CD4-positive, CD25-positive, alpha-beta regulatory T cell (primary cell): ENCODE data around the gene PROK2. TPM values are rescaled to one million over a fixed set of nuclear protein-coding genes. Genes with fewer than 3 reads are reported as not detected.

Experiments used
- ATAC-seq, 2 donors: fragments of 150-1000 bp; cut with Tn5 transposase; one replicate each; pipeline ENCODE4 v1.10.0; 2021; ENCODE audit warnings: low read depth in 2 of 2, moderate number of reproducible peaks in 2 of 2, moderate library complexity in 1 of 2
- DNase-seq, 3 donors: peaks; one replicate each; pipeline versions ENCODE4 v3.0.0 to v3.0.0-alpha.2; 2012 to 2022; ENCODE audit warnings: mixed read lengths in 1 of 3
- H3K27ac ChIP-seq: one replicate; pipeline ENCODE4 v1.7.0; 2013; ENCODE audit warnings: mild to moderate bottlenecking, low read length; ENCODE audit not compliant: insufficient read depth, poor library complexity, severe bottlenecking
- H3K27me3 ChIP-seq: one replicate; pipeline ENCODE4 v1.7.0; 2013; ENCODE audit warnings: low read length; ENCODE audit not compliant: control insufficient read depth, insufficient read depth
- H3K36me3 ChIP-seq: one replicate; pipeline ENCODE4 v1.7.0; 2013; ENCODE audit warnings: mild to moderate bottlenecking, low read length, moderate library complexity; ENCODE audit not compliant: control insufficient read depth, insufficient read depth
- H3K4me1 ChIP-seq: 2 replicates; pipeline ENCODE4 v1.7.0; 2013; ENCODE audit warnings: mild to moderate bottlenecking, low read length; ENCODE audit not compliant: insufficient read depth, control insufficient read depth, poor library complexity, severe bottlenecking
- H3K4me3 ChIP-seq: one replicate; pipeline ENCODE4 v1.7.0; 2013; ENCODE audit warnings: low read depth, mild to moderate bottlenecking, low read length, moderate library complexity
- H3K9me3 ChIP-seq, 2 experiments: 1 replicate in 1 of 2; 2 replicates in 1 of 2; pipeline ENCODE4 v1.7.0; 2013; ENCODE audit warnings: low read length in 2 of 2, mild to moderate bottlenecking in 1 of 2, moderate library complexity in 1 of 2; ENCODE audit not compliant: control insufficient read depth in 2 of 2
- H3K27ac Mint-ChIP-seq, 3 donors: one replicate each; pipeline ENCODE4 v1.8.0; 2020 to 2022; ENCODE audit warnings: mild to moderate bottlenecking in 3 of 3, mixed read lengths in 3 of 3, moderate library complexity in 2 of 3
- H3K27me3 Mint-ChIP-seq: one replicate; pipeline ENCODE4 v1.8.0; 2022; ENCODE audit warnings: mild to moderate bottlenecking, mixed read lengths
- H3K36me3 Mint-ChIP-seq: one replicate; pipeline ENCODE4 v1.8.0; 2020; ENCODE audit warnings: mixed read lengths
- H3K4me1 Mint-ChIP-seq, 4 donors: one replicate each; pipeline ENCODE4 v1.8.0; 2020 to 2022; ENCODE audit warnings: mixed read lengths in 4 of 4, mild to moderate bottlenecking in 1 of 4
- H3K4me3 Mint-ChIP-seq, 4 donors: one replicate each; pipeline ENCODE4 v1.8.0; 2020 to 2022; ENCODE audit warnings: mild to moderate bottlenecking in 4 of 4, mixed read lengths in 4 of 4, moderate library complexity in 3 of 4
- H3K9me3 Mint-ChIP-seq, 7 donors: one replicate each; pipeline ENCODE4 v1.8.0; 2020 to 2022; ENCODE audit warnings: mixed read lengths in 7 of 7, mild to moderate bottlenecking in 3 of 7, moderate library complexity in 2 of 7
- polyA plus RNA-seq, 4 donors: library from polyadenylated mRNA; unstranded; fragments of 300-500 nt; fragmentation: Illumina TruSeq; gene quantifications; one replicate each; pipeline ENCODE4 v1.2.3, GENCODE V29; 2021
- total RNA-seq: library from RNA; stranded (reverse); gene quantifications from one replicate; pipeline ENCODE4 v1.2.3, GENCODE V29; 2022

PROK2 gene
- total and polyA plus RNA-seq, 5 donors from 2014 or later, result 0.89 to 6.5 (median 1.5) TPM

- ATAC-seq, result no peak
- Mint-ChIP-seq H3K36me3 (peaks cover 5% of the 10 kb centered on the region), H3K4me3 (no peak overlapping the region), H3K27ac (no peak overlapping the region), H3K4me1 (peaks cover 0 to 33% (median 22%) of the 10 kb centered on the region in 4 donors), H3K9me3 (peaks cover 0 to 11% (median 3%) of the 10 kb centered on the region in 7 donors), H3K27me3 (peaks cover 9% of the 10 kb centered on the region)
- Histone ChIP-seq H3K36me3 (no peaks in the 10 kb centered on the region), H3K4me1 (peaks cover 22% of the 10 kb centered on the region), H3K9me3 (peaks cover under 1 to 3% of the 10 kb centered on the region in 2 experiments), H3K4me3 (no peak overlapping the region), H3K27ac (no peak overlapping the region), H3K27me3 (peaks cover 5% of the 10 kb centered on the region)
- no peak for DNase-seq
These were observed 52.3 kb downstream of the PROK2 start for GRCh38 chr3:71732637-71733036.

GRCh38 chr3:71728632-71729342 is 56.2 kb downstream of the PROK2 start:
- Histone ChIP-seq H3K9me3 (no peaks in the 10 kb centered on the region), H3K27ac (no peak overlapping the region), H3K4me3 (peak overlapping the region; percentile 22), H3K4me1 (peaks cover 42% of the 10 kb centered on the region), H3K27me3 (no peaks in the 10 kb centered on the region), H3K36me3 (no peaks in the 10 kb centered on the region)
- H3K4me3 Mint-ChIP-seq, result peak overlapping the region in 3 of 4 donors; percentile 13 to 55 (median 45)
- DNase-seq, result peak in 2 of 3 donors; percentile 27
- H3K4me1 Mint-ChIP-seq, result peaks cover 16 to 56% (median 41%) of the 10 kb centered on the region in 4 donors
- peaks cover 0 to 1% (median 0%) of the 10 kb centered on the region in 7 donors for H3K9me3 Mint-ChIP-seq
- H3K36me3 Mint-ChIP-seq, result no peaks in the 10 kb centered on the region
- ATAC-seq, result no peak
- H3K27me3 Mint-ChIP-seq, result no peaks in the 10 kb centered on the region
- peak overlapping the region; percentile 38 to 81 (median 54) for H3K27ac Mint-ChIP-seq

GRCh38 chr3:71726146-71726545 is 58.8 kb downstream of the PROK2 start:
- Histone ChIP-seq H3K9me3 (no peaks in the 10 kb centered on the region), H3K27ac (peak overlapping the region; percentile 80), H3K27me3 (no peaks in the 10 kb centered on the region), H3K4me1 (peaks cover 67% of the 10 kb centered on the region), H3K4me3 (peak overlapping the region; percentile 92), H3K36me3 (no peaks in the 10 kb centered on the region)
- Mint-ChIP-seq H3K27ac (peak overlapping the region; percentile 93 to 98 (median 94)), H3K9me3 (peaks cover 0 to 1% (median 0%) of the 10 kb centered on the region in 7 donors), H3K27me3 (no peaks in the 10 kb centered on the region), H3K4me3 (peak overlapping the region; percentile 88 to 97 (median 96)), H3K36me3 (peaks cover 5% of the 10 kb centered on the region), H3K4me1 (peaks cover 24 to 80% (median 66%) of the 10 kb centered on the region in 4 donors)
- DNase-seq, result peak; percentile 47 to 78 (median 49)
- ATAC-seq, result peak; percentile 11 to 20

- H3K9me3 Mint-ChIP-seq, result peaks cover 0 to 1% (median 0%) of the 10 kb centered on the region in 7 donors
- H3K4me1 Mint-ChIP-seq, result peaks cover 24 to 80% (median 71%) of the 10 kb centered on the region in 4 donors
- Histone ChIP-seq H3K27me3 (no peaks in the 10 kb centered on the region), H3K36me3 (no peaks in the 10 kb centered on the region), H3K27ac (peak within 1 kb of the TSS; percentile 84), H3K4me3 (peak within 1 kb of the TSS; percentile 97), H3K9me3 (no peaks in the 10 kb centered on the region), H3K4me1 (peaks cover 74% of the 10 kb centered on the region)
- H3K36me3 Mint-ChIP-seq, result peaks cover 11% of the 10 kb centered on the region
- ATAC-seq, result peak; percentile 27 to 43
- H3K27ac Mint-ChIP-seq, result peak within 1 kb of the TSS; percentile 96 to 98 (median 96)
- peak; percentile 22 to 51 (median 46) for DNase-seq
- H3K27me3 Mint-ChIP-seq, result no peaks in the 10 kb centered on the region
- H3K4me3 Mint-ChIP-seq, result peak within 1 kb of the TSS; percentile 94 to 99 (median 96)
These were observed 59.5 kb downstream of the PROK2 start, which contains the start of gene EIF4E3 for GRCh38 chr3:71725271-71725991. TSS of gene EIF4E3 (minus strand) at chr3:71725402. CDS start at chr3:71725367, 35 bp downstream.

GRCh38 chr3:71724584-71725270 is 60.2 kb downstream of the PROK2 start:
- Mint-ChIP-seq H3K36me3 (peaks cover 13% of the 10 kb centered on the region), H3K4me3 (peak overlapping the region; percentile 94 to 99 (median 96)), H3K27me3 (no peaks in the 10 kb centered on the region), H3K4me1 (peaks cover 24 to 77% (median 66%) of the 10 kb centered on the region in 4 donors), H3K27ac (peak overlapping the region; percentile 96 to 98 (median 96)), H3K9me3 (peaks cover 0 to 2% (median 0%) of the 10 kb centered on the region in 7 donors)
- Histone ChIP-seq H3K27me3 (no peaks in the 10 kb centered on the region), H3K36me3 (no peaks in the 10 kb centered on the region), H3K4me3 (peak overlapping the region; percentile 97), H3K9me3 (no peaks in the 10 kb centered on the region), H3K4me1 (peaks cover 74% of the 10 kb centered on the region), H3K27ac (peak overlapping the region; percentile 84)
- ATAC-seq (peak; percentile 9 to 11), DNase-seq (peak in 2 of 3 donors; percentile 42 to 47)

GRCh38 chr3:71724171-71724453 is 60.8 kb downstream of the PROK2 start:
- no peak for ATAC-seq
- peaks cover 13% of the 10 kb centered on the region for H3K36me3 Mint-ChIP-seq
- peaks cover 0 to 2% (median 0%) of the 10 kb centered on the region in 7 donors for H3K9me3 Mint-ChIP-seq

GRCh38 chr3:71723452-71724170 is 61.3 kb downstream of the PROK2 start:
- H3K36me3 ChIP-seq, result no peaks in the 10 kb centered on the region
- H3K9me3 Mint-ChIP-seq, result peaks cover 0 to 2% (median 0%) of the 10 kb centered on the region in 7 donors
- ATAC-seq, result peak; percentile 63
- H3K27me3 Mint-ChIP-seq, result no peaks in the 10 kb centered on the region
- DNase-seq, result peak; percentile 45 to 92 (median 76)
- H3K36me3 Mint-ChIP-seq, result peaks cover 17% of the 10 kb centered on the region
- peak overlapping the region; percentile 94 to 99 (median 96) for H3K4me3 Mint-ChIP-seq
- peak overlapping the region; percentile 84 for H3K27ac ChIP-seq
- H3K4me1 Mint-ChIP-seq, result peaks cover 30 to 77% (median 68%) of the 10 kb centered on the region in 4 donors
- peak overlapping the region; percentile 97 for H3K4me3 ChIP-seq
- no peaks in the 10 kb centered on the region for H3K9me3 ChIP-seq
- H3K27me3 ChIP-seq, result no peaks in the 10 kb centered on the region
- peaks cover 73% of the 10 kb centered on the region for H3K4me1 ChIP-seq
- H3K27ac Mint-ChIP-seq, result peak overlapping the region; percentile 96 to 98 (median 96)

More at GRCh38 chr3:71724171-71724453, 60.8 kb downstream of the PROK2 start:
- Mint-ChIP-seq H3K27me3 (no peaks in the 10 kb centered on the region), H3K4me3 (peak overlapping the region; percentile 94 to 99 (median 96)), H3K27ac (peak overlapping the region; percentile 96 to 98 (median 96)), H3K4me1 (peaks cover 27 to 77% (median 67%) of the 10 kb centered on the region in 4 donors)
- H3K9me3 ChIP-seq, result no peaks in the 10 kb centered on the region
- peak overlapping the region; percentile 97 for H3K4me3 ChIP-seq
- peak overlapping the region; percentile 84 for H3K27ac ChIP-seq
- H3K4me1 ChIP-seq, result peaks cover 73% of the 10 kb centered on the region
- no peak for DNase-seq
- H3K27me3 ChIP-seq, result no peaks in the 10 kb centered on the region
- H3K36me3 ChIP-seq, result no peaks in the 10 kb centered on the region
